SJCRH30 (cell line): ENCODE results near the gene DNAH10. TPM values are rescaled to one million over a fixed set of nuclear protein-coding genes. Genes with fewer than 3 reads are reported as not detected.
"Not testable (repeated sequence)": the region's sequence is repeated elsewhere in the genome, so short reads cannot be mapped to it uniquely, and the experiment has no call there.

Source experiments
- DNase-seq, 2 experiments: peaks; one replicate each; pipeline ENCODE4 v3.0.0-alpha.2; 2015 to 2020
- H3K27ac ChIP-seq: fragments of 250-450 bp; sonication (Bioruptor Pico); 2 replicates; pipeline ENCODE4 v1.5.1; 2020; ENCODE audit warnings: mild to moderate bottlenecking, moderate library complexity
- H3K27me3 ChIP-seq: fragments of 250-450 bp; sonication (Bioruptor Pico); 2 replicates; pipeline ENCODE4 v1.5.1; 2020; ENCODE audit warnings: mild to moderate bottlenecking, moderate library complexity
- H3K36me3 ChIP-seq: fragments of 250-450 bp; sonication (Bioruptor Pico); 2 replicates; pipeline ENCODE4 v1.5.1; 2020; ENCODE audit warnings: mild to moderate bottlenecking, moderate library complexity
- H3K4me1 ChIP-seq: fragments of 250-450 bp; sonication (Bioruptor Pico); 2 replicates; pipeline ENCODE4 v1.5.1; 2020; ENCODE audit warnings: mild to moderate bottlenecking, moderate library complexity
- H3K4me3 ChIP-seq: fragments of 250-450 bp; sonication (Bioruptor Pico); 2 replicates; pipeline ENCODE4 v1.5.1; 2020; ENCODE audit warnings: mild to moderate bottlenecking, moderate library complexity
- H3K9me3 ChIP-seq: fragments of 250-450 bp; sonication (Bioruptor Pico); replicated peaks from 2 replicates; pipeline ENCODE4 v1.5.1; 2020; ENCODE audit warnings: mild to moderate bottlenecking, moderate library complexity
- total RNA-seq: library from RNA; depleted of rRNA; stranded (reverse); fragments of >200 nt; shearing (Covaris generic); gene quantifications from 2 replicates; pipeline ENCODE4 v1.2.3, GENCODE V29; 2014

Gene DNAH10
- total RNA-seq, 1 experiment from 2014 or later: 5.6 TPM

- Histone ChIP-seq H3K4me1 (peaks cover 8% of the 10 kb centered on the region), H3K27me3 (no peaks in the 10 kb centered on the region), H3K27ac (no peak overlapping the region), H3K9me3 (no peaks in the 10 kb centered on the region), H3K4me3 (peak overlapping the region; percentile 6), H3K36me3 (no peaks in the 10 kb centered on the region)
- peak; percentile 74 to 86 for DNase-seq
Measured at GRCh38 chr12:123900871-123901376, 138.8 kb downstream of the DNAH10 start.

DNA sequence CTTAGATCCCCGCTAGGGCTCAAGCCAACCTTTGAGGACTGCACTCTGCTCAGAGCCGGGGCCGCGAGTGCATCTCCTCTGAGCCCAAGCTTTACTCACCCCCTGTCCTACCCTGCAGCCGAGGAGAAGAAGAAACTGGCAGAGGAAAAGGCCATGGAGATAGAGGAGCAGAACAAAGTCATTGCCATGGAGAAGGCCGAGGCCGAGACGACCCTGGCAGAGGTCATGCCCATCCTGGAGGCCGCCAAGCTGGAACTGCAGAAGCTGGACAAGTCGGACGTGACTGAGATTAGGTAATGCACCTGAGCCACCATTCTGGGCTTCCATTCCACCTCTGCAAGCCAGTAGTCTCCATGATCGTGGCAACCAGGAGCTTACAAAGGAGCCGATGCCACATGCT is 140.7 kb downstream of the DNAH10 start:
- Histone ChIP-seq H3K4me3 (no peak overlapping the region), H3K4me1 (peaks cover 2% of the 10 kb centered on the region), H3K36me3 (no peaks in the 10 kb centered on the region), H3K9me3 (no peaks in the 10 kb centered on the region), H3K27me3 (no peaks in the 10 kb centered on the region), H3K27ac (no peak overlapping the region)
- no peak for DNase-seq

- H3K27me3 ChIP-seq: no peaks in the 10 kb centered on the region
Measured at GRCh38 chr12:123903301-123904065, 141.4 kb downstream of the DNAH10 start.

GRCh38 chr12:123905319-123905925 is 143.3 kb downstream of the DNAH10 start:
- peak; percentile 37 to 79 for DNase-seq
- Histone ChIP-seq H3K36me3 (no peaks in the 10 kb centered on the region), H3K27ac (no peak overlapping the region), H3K9me3 (no peaks in the 10 kb centered on the region), H3K27me3 (no peaks in the 10 kb centered on the region), H3K4me1 (peaks cover 13% of the 10 kb centered on the region), H3K4me3 (no peak overlapping the region)

More at GRCh38 chr12:123903301-123904065, 141.4 kb downstream of the DNAH10 start:
- no peak overlapping the region for H3K27ac ChIP-seq
- H3K9me3 ChIP-seq: no peaks in the 10 kb centered on the region
- H3K36me3 ChIP-seq: no peaks in the 10 kb centered on the region
- H3K4me1 ChIP-seq: peaks cover 4% of the 10 kb centered on the region
- no peak for DNase-seq
- H3K4me3 ChIP-seq: no peak overlapping the region

DNA sequence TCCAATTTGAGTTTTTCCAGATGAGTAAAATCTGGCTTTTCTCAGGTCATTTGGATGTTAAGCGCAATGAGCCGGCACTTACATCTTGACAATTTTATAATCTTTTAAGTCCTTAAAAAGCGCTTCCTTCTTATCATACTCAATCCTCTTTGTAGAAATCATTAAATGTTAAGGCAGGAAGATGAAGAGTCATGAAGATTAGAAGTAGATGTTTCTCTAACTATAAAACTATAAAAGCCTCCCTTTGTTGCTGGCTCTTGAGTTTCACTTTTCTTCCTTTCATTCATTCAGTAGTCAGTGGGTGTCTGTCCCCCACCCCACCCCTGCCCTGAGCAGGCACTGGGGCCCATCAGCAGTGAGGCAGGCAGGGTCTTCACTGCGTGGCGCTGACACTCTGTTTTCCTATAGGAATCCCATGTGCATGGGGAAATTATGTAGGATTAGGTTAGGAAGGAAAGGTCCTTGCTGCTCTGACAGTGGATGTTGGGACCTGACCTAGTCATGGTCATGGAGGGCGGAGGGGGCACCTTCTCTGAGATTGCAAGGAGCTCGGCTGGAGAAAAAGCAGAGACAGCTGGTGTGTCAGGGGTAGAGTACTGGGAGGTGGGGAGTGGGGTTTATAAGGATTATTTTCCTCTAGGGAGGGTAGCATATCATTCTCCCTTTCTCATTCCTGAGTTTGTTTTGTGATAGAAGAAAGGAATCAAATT is 144.8 kb downstream of the DNAH10 start:
- Histone ChIP-seq H3K27me3 (no peaks in the 10 kb centered on the region), H3K4me1 (peaks cover 13% of the 10 kb centered on the region), H3K27ac (no peak overlapping the region), H3K36me3 (no peaks in the 10 kb centered on the region), H3K4me3 (peak overlapping the region; percentile 44), H3K9me3 (no peaks in the 10 kb centered on the region)
- peak in 1 of 2 experiments; percentile 32 for DNase-seq

DNA sequence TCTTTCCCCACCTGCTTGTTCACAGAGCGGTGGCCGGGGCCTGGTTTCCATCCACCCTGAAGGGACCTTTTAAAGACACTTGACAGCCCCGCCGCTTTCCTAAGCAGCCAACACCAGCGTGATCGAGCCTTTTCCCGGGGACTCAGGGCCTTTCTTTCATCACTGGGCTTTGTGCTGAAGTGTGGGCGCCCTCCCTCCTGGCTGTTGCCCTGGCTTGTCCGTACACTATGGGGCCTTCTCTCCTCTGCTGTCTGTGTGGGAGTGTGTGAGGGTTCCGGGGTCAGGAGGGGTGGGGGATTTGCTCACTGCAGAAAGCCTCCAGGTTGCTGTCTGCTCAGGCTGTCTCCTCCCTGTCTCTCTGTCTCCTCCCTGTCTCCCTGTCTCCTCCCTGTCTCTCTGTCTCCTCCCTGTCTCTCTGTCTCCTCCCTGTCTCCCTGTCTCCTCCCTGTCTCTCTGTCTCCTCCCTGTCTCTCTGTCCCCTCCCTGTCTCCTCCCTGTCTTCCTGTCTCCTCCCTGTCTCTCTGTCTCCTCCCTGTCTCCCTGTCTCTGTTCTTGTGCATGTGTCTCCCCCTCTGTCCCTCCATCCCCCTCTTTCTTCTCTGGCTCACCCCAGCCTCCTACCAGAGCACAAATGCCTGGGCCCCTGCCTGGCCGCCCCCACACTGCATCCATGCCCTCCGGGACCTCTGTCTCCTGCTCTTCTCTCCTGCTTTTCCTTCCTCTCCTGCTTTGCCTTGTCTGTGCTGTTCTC is 145.8 kb downstream of the DNAH10 start:
- peak; percentile 51 to 60 for DNase-seq
- Histone ChIP-seq H3K27ac (no peak overlapping the region; the same call in 1 of the 2 replicates), H3K27me3 (no peaks in the 10 kb centered on the region), H3K36me3 (no peaks in the 10 kb centered on the region), H3K4me3 (peak overlapping the region; percentile 44), H3K4me1 (peaks cover 13% of the 10 kb centered on the region), H3K9me3 (no peaks in the 10 kb centered on the region)

DNA sequence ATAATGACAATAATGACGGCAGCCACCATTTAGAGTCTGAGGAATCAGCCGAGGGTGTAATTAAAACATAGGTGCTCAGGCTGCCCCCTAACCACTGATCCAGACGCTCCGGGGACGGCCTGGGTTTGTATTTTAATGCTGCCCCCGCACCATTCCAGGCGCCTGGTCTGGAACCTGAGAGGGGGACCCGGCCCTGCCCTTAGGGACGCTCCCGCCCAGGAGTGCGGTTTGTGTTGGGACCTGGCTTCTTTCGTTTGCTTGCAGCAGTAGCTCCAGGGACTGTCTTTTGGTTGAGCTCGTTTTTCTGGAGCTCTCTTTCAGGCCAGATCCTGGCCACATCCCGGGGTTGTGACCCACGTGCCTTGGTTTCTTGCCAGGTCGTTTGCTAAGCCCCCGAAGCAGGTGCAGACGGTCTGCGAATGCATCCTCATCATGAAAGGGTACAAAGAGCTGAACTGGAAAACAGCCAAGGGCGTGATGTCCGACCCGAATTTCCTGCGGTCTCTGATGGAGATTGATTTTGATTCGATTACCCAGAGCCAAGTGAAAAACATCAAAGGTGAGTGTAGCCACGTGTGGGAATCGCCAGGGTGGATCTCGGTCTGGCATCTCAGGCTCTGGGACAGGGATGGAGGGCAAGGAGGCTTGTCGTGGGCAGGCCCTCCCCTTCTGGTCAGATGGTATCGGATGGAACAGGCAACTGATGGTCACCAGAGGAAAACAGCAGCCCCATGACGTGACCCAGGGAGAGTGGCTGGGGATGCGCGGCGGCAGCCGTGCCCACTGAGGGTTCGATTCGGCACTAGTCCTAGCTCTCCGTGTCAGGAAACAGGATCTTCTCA is 147.0 kb downstream of the DNAH10 start:
- Histone ChIP-seq H3K36me3 (no peaks in the 10 kb centered on the region), H3K9me3 (no peaks in the 10 kb centered on the region), H3K4me1 (peaks cover 13% of the 10 kb centered on the region), H3K27me3 (no peaks in the 10 kb centered on the region), H3K4me3 (peak overlapping the region; percentile 44), H3K27ac (no peak overlapping the region)
- DNase-seq: peak; percentile 82

DNA sequence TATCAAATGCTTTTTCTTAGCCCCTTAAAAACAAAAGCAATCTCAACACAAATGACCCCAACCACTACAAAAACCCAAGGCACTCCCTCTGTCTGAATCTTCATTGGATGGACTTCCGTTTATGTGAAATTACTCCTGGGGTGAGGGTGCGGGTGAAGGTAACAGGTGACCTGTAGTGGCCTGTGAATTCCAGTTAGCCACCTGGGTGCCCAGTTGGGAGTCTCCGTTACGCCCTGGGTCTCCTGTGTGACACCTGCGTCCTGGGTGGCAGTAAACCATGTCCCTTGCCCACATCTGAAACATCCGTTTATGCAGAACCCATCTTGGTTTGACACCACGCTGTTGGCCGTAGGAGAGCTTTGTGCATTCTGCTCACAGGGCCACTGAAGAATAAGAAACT is 148.0 kb downstream of the DNAH10 start:
- Histone ChIP-seq H3K9me3 (no peaks in the 10 kb centered on the region), H3K27ac (no peak overlapping the region), H3K4me1 (peaks cover 13% of the 10 kb centered on the region), H3K4me3 (no peak overlapping the region), H3K36me3 (no peaks in the 10 kb centered on the region), H3K27me3 (no peaks in the 10 kb centered on the region)
- no peak for DNase-seq

DNA sequence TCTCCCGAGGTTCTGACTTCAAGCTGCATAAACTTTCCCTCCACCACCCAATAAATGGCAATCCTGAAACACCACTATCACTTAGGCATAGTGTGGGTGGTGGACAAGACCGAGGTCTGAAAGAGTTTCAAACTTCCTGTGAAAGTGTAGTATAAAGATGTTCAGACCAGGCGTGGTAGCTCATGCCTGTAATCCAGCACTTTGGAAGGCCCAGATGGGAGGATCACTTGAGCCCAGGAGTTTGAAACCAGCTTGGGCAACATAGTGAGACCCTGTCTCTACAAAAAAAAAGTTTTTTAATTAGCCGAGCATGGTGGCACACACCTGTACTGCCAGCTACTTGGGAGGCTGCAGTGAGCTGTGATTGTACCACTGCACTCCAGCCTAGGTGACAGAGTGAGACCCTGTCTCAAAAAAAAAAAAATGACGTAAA is 148.7 kb downstream of the DNAH10 start:
- DNase-seq: peak; percentile 13 to 50
- Histone ChIP-seq H3K9me3 (no peaks in the 10 kb centered on the region), H3K4me3 (no peak overlapping the region), H3K4me1 (peaks cover 13% of the 10 kb centered on the region), H3K27ac (no peak overlapping the region), H3K27me3 (no peaks in the 10 kb centered on the region), H3K36me3 (no peaks in the 10 kb centered on the region)

GRCh38 chr12:123911672-123912409 is 149.7 kb downstream of the DNAH10 start:
- not testable (repeated sequence) for H3K27me3 ChIP-seq, H3K36me3 ChIP-seq, DNase-seq, H3K27ac ChIP-seq, H3K9me3 ChIP-seq, H3K4me3 ChIP-seq
- H3K4me1 ChIP-seq: peaks cover 13% of the 10 kb centered on the region

DNA sequence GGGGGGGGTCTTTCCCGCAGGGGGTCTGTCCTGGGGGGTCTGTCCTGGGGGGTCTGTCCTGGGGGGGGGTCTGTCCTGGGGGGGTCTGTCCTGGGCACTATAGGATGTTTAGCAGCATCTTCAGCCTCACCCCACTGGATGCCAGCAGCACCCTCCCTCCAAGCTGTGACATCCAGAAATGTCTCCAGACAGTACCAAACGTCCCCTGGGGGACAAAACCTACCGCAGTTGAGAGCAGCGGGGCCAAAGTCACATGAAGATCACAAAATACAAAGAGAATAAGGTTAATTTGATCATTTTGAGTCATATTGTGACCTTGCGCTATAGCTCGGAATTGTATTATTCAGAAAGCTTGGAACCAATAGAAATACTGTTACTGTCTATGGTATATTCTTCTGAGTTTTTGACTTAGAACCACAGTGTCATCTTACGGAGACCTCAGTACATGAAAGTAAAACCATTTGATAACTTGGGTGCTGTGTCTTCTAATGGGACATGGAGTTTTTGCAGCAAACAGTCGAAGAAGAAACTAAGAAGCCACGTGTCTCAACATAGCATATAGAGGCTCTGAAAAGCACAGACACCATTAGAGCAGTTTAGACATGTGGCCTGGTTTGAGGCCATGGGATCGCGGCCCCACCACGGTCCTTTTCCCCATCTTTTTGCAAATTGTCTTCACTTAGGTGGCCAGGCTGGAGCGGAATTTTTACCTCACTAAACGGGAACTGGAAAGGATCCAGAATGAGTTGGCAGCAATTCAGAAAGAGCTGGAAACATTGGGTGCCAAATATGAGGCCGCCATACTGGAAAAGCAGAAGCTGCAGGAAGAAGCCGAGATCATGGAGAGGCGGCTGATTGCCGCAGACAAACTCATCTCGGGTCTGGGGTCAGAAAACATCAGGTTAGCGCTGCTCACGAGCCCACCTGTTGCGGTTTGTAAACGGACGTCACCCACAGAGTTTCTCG is 150.6 kb downstream of the DNAH10 start:
- Histone ChIP-seq H3K9me3 (no peaks in the 10 kb centered on the region), H3K4me1 (peaks cover 11% of the 10 kb centered on the region; the same call in 1 of the 2 replicates), H3K27ac (no peak overlapping the region), H3K27me3 (no peaks in the 10 kb centered on the region), H3K4me3 (no peak overlapping the region), H3K36me3 (no peaks in the 10 kb centered on the region)
- peak in 1 of 2 experiments; percentile 32 for DNase-seq

DNA sequence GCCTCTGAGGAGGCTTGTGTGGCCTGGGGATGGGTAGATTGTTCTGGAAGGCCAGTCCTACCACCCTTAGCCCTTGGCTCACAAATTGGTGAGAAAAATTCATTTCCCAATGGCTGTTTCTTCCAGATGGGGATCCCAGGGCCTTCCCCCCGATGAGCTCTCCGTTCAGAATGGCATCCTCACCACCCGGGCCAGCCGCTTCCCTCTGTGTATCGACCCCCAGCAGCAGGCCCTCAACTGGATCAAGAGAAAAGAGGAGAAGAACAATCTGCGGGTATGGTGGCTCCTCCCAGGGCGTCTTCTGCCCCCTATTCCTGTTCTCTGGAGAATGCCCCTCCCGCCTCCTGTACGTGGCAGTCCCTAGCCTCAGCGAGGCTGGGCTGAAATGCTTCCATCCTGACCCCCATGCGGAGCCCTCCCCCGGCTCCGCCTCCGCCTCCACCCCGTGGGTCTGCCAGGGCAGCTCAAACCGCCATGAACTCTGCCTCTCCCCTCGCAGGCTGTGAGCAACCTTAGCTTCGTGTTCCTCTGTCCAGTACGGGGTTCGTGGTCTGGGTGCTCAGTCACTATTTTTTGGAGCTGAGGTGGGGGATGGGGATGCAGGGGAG is 152.7 kb downstream of the DNAH10 start:
- H3K4me3 ChIP-seq: no peak overlapping the region
- H3K4me1 ChIP-seq: peaks cover under 1% of the 10 kb centered on the region; the same call in 1 of the 2 replicates
- H3K27ac ChIP-seq: no peak overlapping the region
- no peaks in the 10 kb centered on the region for H3K9me3 ChIP-seq
- DNase-seq: no peak
- H3K36me3 ChIP-seq: no peaks in the 10 kb centered on the region
- no peaks in the 10 kb centered on the region for H3K27me3 ChIP-seq
